Chondrocyte (in vitro differentiated cells): ENCODE measurements around the gene ZNF43. TPM values are rescaled to one million over a fixed set of nuclear protein-coding genes. Genes with fewer than 3 reads are reported as not detected.
"Not testable (repeated sequence)": the region's sequence is repeated elsewhere in the genome, so short reads cannot be mapped to it uniquely, and the experiment has no call there.

Experiments
- DNase-seq: peaks from one replicate; pipeline ENCODE4 v3.0.0; 2021; ENCODE audit warnings: mixed read lengths, low spot score
- H3K27ac Mint-ChIP-seq: one replicate; pipeline ENCODE4 v1.8.0; 2021; ENCODE audit warnings: mild to moderate bottlenecking, moderate library complexity, mixed read lengths; ENCODE audit not compliant: unreplicated experiment
- H3K27me3 Mint-ChIP-seq: 2 replicates; pipeline ENCODE4 v1.8.0; 2021; ENCODE audit warnings: low read depth, mixed read lengths
- H3K36me3 Mint-ChIP-seq: 2 replicates; pipeline ENCODE4 v1.8.0; 2021; ENCODE audit warnings: low read depth, mixed read lengths
- H3K4me1 Mint-ChIP-seq: 2 replicates; pipeline ENCODE4 v1.8.0; 2021; ENCODE audit warnings: low read depth, mild to moderate bottlenecking, mixed read lengths
- H3K4me3 Mint-ChIP-seq: one replicate; pipeline ENCODE4 v1.8.0; 2021; ENCODE audit warnings: mild to moderate bottlenecking, moderate library complexity, mixed read lengths; ENCODE audit not compliant: unreplicated experiment
- H3K9me3 Mint-ChIP-seq: 2 replicates; pipeline ENCODE4 v1.8.0; 2021; ENCODE audit warnings: low read depth, mixed read lengths
- total RNA-seq: library from RNA; stranded (reverse); gene quantifications from 3 replicates; pipeline ENCODE4 v1.2.1, GENCODE V29; 2021
- TF ChIP-seq, protein P1 (sequence below): fragments of 200-600 bp; sonication (generic); IDR thresholded peaks from 2 replicates; pipeline ENCODE4 v1.5.0; 2021; ENCODE audit warnings: antibody characterized with exemption, mild to moderate bottlenecking, moderate library complexity

ZNF43 gene
- total RNA-seq, 1 donor from 2014 or later: 9.2 TPM

DNA sequence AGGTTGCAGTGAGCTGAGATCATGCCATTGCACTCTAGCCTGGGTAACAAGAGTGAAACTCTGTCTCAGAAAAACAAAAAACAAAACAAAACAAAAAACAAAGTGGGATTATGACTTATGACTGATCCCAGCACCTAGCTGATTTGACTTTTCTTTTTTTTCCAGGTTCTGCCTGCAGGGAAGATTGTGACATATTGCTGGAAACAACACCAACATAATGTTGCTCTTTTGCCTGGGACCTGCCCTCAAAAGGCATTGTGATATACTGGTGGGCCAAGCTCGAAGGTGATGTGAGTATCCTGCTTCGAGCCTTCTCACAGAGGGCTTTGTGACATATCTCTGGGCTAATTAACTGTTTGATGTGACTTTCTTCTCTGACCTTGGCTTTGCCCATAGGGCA lies 42.0 kb upstream of the ZNF43 start:
- Mint-ChIP-seq H3K4me1 (no peaks in the 10 kb centered on the region), H3K27ac (no peak overlapping the region), H3K36me3 (no peaks in the 10 kb centered on the region), H3K9me3 (peaks cover 51% of the 10 kb centered on the region), H3K4me3 (no peak overlapping the region), H3K27me3 (no peaks in the 10 kb centered on the region)
- DNase-seq: no peak
- TF ChIP-seq, protein P1, sequence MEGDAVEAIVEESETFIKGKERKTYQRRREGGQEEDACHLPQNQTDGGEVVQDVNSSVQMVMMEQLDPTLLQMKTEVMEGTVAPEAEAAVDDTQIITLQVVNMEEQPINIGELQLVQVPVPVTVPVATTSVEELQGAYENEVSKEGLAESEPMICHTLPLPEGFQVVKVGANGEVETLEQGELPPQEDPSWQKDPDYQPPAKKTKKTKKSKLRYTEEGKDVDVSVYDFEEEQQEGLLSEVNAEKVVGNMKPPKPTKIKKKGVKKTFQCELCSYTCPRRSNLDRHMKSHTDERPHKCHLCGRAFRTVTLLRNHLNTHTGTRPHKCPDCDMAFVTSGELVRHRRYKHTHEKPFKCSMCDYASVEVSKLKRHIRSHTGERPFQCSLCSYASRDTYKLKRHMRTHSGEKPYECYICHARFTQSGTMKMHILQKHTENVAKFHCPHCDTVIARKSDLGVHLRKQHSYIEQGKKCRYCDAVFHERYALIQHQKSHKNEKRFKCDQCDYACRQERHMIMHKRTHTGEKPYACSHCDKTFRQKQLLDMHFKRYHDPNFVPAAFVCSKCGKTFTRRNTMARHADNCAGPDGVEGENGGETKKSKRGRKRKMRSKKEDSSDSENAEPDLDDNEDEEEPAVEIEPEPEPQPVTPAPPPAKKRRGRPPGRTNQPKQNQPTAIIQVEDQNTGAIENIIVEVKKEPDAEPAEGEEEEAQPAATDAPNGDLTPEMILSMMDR: no peak

DNA sequence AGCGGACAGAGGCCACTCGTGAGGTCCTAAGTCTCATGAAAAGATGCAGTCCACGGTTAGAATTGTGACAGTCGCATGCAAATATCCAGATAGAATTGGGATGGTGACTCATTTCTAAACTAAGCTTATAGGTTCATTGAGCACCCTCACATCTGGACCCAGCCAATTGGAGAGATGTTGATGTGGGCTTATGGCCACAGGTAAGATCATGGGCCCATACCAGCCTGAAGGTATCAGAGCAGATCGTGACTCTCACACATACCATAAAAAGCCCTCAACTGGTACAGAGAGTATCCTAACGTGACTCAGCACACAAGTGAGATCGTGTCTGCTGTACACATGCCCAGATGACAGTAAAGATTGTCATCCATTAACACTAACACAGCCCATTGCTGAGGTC lies 40.6 kb upstream of the ZNF43 start:
- H3K27ac Mint-ChIP-seq, H3K36me3 Mint-ChIP-seq, H3K27me3 Mint-ChIP-seq, DNase-seq, H3K4me3 Mint-ChIP-seq, H3K4me1 Mint-ChIP-seq: not testable (repeated sequence)
- peaks cover 42% of the 10 kb centered on the region for H3K9me3 Mint-ChIP-seq

DNA sequence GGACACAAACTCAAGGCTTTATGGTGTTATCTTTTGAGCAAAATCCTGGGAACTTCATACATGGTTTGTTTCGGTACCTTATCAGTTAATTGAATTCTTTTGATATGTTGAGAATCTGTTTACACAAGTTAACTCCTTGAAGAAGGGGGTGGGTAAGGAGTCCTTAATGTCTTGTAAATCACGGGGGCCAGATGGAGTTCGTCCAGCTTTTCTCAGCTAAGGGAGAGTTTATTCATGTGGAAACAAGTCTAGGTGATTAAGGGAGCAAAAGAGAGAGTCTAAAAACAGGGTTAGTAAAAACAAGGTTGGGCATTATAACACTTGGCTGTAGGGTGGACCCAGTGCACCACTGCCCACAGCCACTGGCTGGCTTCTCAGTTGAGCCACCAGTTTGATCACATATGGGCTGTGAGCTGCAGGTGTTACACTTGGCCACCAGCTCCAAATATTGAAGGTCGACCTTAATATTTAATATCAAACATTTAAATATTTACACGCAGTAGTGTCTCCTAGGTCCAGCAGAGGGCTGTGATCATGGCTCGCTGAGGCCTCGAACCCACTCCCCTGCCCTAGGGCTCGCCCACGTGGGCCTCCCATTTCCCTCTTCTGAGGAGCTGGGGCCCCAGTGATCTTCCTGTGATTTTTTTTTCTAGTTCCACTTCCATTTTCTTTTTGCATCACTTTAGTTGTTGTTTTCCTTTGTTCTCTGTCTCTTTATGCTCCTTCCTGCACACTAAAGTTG lies 21.0 kb upstream of the ZNF43 start:
- H3K36me3 Mint-ChIP-seq: no peaks in the 10 kb centered on the region
- TF ChIP-seq, protein P1: no peak

DNA sequence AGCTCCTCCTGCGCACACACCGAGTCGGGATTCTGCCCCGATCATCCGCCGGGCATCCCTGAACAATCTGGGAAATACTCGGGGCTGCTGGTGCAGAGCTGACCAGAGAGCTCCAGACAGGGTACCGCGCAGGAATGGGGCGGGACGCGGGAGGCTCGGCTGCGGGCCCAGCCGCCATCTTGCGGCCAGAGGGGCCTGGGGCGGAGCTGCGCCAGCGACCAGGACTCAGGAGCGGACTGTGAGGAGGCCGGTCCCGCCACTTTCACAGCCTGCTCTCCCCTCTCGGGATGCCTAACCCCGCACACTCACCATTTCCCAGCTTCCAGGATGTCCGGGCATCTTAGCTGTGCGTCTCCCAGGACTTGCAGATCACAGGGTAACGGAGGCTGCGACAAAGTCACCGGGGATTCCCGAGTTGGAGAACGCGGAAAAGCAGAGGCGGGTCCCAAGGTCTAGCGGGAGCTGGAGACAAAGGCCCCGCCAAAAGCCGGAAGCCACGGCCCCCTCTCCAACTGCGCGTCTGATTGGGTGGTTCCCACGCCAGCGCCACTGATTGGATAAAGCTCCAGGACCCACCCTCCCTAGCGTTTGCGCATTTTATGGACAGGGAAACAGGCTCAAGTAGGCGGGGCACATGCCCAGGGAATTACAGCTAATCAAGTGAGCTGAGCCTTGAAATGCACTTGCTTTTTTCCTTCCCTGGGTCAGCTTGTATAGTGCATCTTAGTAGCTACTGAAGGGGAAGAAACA lies 15.8 kb upstream of the ZNF43 start:
- H3K36me3 Mint-ChIP-seq: peaks cover 8% of the 10 kb centered on the region
- peak; percentile 97 for DNase-seq
- H3K27me3 Mint-ChIP-seq: no peaks in the 10 kb centered on the region

More for the DNA sequence above, 21.0 kb upstream of the ZNF43 start:
- no peak for DNase-seq
- H3K4me1 Mint-ChIP-seq: peaks cover 10% of the 10 kb centered on the region
- no peaks in the 10 kb centered on the region for H3K27me3 Mint-ChIP-seq
- no peak overlapping the region for H3K27ac Mint-ChIP-seq
- H3K4me3 Mint-ChIP-seq: no peak overlapping the region
- H3K9me3 Mint-ChIP-seq: peaks cover 8% of the 10 kb centered on the region

DNA sequence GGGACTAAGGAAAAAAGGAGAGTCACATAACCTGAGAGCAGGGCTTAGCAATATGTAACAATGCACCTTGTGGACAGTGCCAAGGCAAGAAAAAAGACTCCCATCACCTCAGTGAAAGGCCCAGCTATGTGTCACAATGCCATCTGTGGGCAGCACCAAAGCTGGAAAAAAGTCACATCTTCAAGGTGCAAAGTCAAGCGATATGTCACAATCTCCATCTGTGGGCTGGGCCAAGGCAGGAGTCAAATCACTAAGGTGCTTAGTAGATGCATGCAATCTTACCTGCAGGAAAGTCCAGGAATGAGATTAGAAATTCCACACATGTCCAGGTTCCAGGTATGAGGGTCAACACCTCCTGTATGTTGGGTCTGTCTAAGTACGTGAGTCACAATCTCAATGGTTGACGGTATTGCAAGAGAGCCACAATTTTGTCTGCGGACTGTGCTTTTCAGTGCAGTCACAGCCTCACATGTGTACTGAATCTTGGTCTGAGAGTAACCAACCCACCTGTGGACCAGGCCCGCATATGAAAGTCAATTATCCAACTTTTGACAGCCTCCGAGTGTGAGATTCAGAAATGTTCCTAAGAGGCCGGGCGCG lies 14.8 kb upstream of the ZNF43 start:
- no peaks in the 10 kb centered on the region for H3K27me3 Mint-ChIP-seq
- peaks cover 29% of the 10 kb centered on the region for H3K4me1 Mint-ChIP-seq
- peak overlapping the region; percentile 92 for H3K4me3 Mint-ChIP-seq
- no peak overlapping the region for H3K27ac Mint-ChIP-seq
- no peak for DNase-seq
- H3K9me3 Mint-ChIP-seq: peaks cover 3% of the 10 kb centered on the region
- peaks cover 8% of the 10 kb centered on the region for H3K36me3 Mint-ChIP-seq
- TF ChIP-seq, protein P1: no peak

More for the DNA sequence above, 15.8 kb upstream of the ZNF43 start:
- Mint-ChIP-seq H3K27ac (peak overlapping the region; percentile 95), H3K9me3 (peaks cover 5% of the 10 kb centered on the region), H3K4me1 (peaks cover 29% of the 10 kb centered on the region), H3K4me3 (peak overlapping the region; percentile 92)
- TF ChIP-seq, protein P1: peak; percentile 35
